ENCODE measurements around the gene ADGRG3. TPM values are rescaled to one million over a fixed set of nuclear protein-coding genes. Genes with fewer than 3 reads are reported as not detected.

The ADGRG3 gene
- total and polyA plus RNA-seq, 10 of the 15 experiments (the other 5 are each of a cell fraction or from before 2014, with no cell fraction given): 0.10 to 0.11 (median 0.10) TPM; not detected in 7

- TF ChIP-seq CUX1 (IDR thresholded peaks at IDR 0.05; ENCODE audit: insufficient replicate concordance, low read depth, low read length) (no peak), TARDBP (IDR thresholded peaks at IDR 0.05; ENCODE audit: borderline replicate concordance) (no peak), NBN (IDR thresholded peaks at IDR 0.05) (no peak), REST (IDR thresholded peaks at IDR 0.05; ENCODE audit: low read depth, low read length) (no peak)
These were observed 37.1 kb downstream of the ADGRG3 start (continued) for GRCh38 chr16:57704905-57705852.
